Endometrial microvascular endothelial cells (primary cell): ENCODE data around the gene NR2E3. TPM values are rescaled to one million over a fixed set of nuclear protein-coding genes. Genes with fewer than 3 reads are reported as not detected.

Experiments
- in situ Hi-C: cut with HindIII; loops from 2 replicates; pipeline ENCODE4 v1.10.0; 2017; ENCODE audit warnings: low sequenced_read_pairs, low pct_unique_long_range_greater_than_20kb; ENCODE audit errors: inconsistent ontology term
- total RNA-seq: library from RNA; depleted of rRNA; stranded (reverse); fragments of >200 nt; gene quantifications from one replicate; pipeline ENCODE4 v1.2.3, GENCODE V29; 2015; ENCODE audit errors: inconsistent ontology term

Gene NR2E3
- total RNA-seq, 1 donor from 2014 or later, result 1.6 TPM

- in situ Hi-C loops, result no loop called here
These were observed 21.4 kb upstream of the NR2E3 start for GRCh38 chr15:71788646-71789579.

- in situ Hi-C loops, result no loop called here
These were observed 20.7 kb upstream of the NR2E3 start for GRCh38 chr15:71789616-71790015.

- in situ Hi-C loops, result no loop called here
These were observed 20.3 kb upstream of the NR2E3 start for GRCh38 chr15:71790081-71790480.

- in situ Hi-C loops, result no loop called here
These were observed 18.4 kb upstream of the NR2E3 start for GRCh38 chr15:71791975-71792374.

- in situ Hi-C loops, result no loop called here
These were observed 17.8 kb upstream of the NR2E3 start for GRCh38 chr15:71792521-71792920.

GRCh38 chr15:71798641-71799040, 11.7 kb upstream of the NR2E3 start:
- in situ Hi-C loops, result no loop called here

- in situ Hi-C loops, result no loop called here
These were observed 10.2 kb upstream of the NR2E3 start for GRCh38 chr15:71800190-71800589.

GRCh38 chr15:71800835-71801745, 9.3 kb upstream of the NR2E3 start:
- in situ Hi-C loops, result no loop called here

GRCh38 chr15:71801935-71802655, 8.3 kb upstream of the NR2E3 start:
- in situ Hi-C loops, result no loop called here

GRCh38 chr15:71802770-71803169, 7.6 kb upstream of the NR2E3 start:
- in situ Hi-C loops, result no loop called here

- in situ Hi-C loops, result no loop called here
These were observed 6.1 kb upstream of the NR2E3 start for GRCh38 chr15:71804226-71804625.

- in situ Hi-C loops, result no loop called here
These were observed 5.5 kb upstream of the NR2E3 start for GRCh38 chr15:71804695-71805470.

- in situ Hi-C loops, result no loop called here
These were observed 3.9 kb upstream of the NR2E3 start for GRCh38 chr15:71806452-71806931.

GRCh38 chr15:71807125-71807629, 3.2 kb upstream of the NR2E3 start:
- in situ Hi-C loops, result no loop called here

GRCh38 chr15:71807691-71808091, 2.7 kb upstream of the NR2E3 start:
- in situ Hi-C loops, result no loop called here

- in situ Hi-C loops, result no loop called here
These were observed 1.9 kb upstream of the NR2E3 start for GRCh38 chr15:71808311-71809020.

GRCh38 chr15:71809346-71809745, 1.0 kb upstream of the NR2E3 start:
- in situ Hi-C loops, result no loop called here
